K562 (cell line): Measurements from ENCODE around the gene DAPK1. TPM values are rescaled to one million over a fixed set of nuclear protein-coding genes. Genes with fewer than 3 reads are reported as not detected.

Experiments
- BRF1 ChIP-seq: IDR thresholded peaks from 3 replicates; pipeline ENCODE4 v1.6.1; 2011; ENCODE audit warnings: borderline replicate concordance, mild to moderate bottlenecking; ENCODE audit not compliant: insufficient read length; ENCODE audit errors: extremely low read depth
- CBFA2T3 ChIP-seq: fragments of 450-650 bp; IDR thresholded peaks from 2 replicates; pipeline ENCODE4 v1.6.1; 2017
- FOS ChIP-seq: IDR thresholded peaks from 3 replicates; pipeline ENCODE4 v1.6.1; 2011; ENCODE audit not compliant: insufficient read length; ENCODE audit errors: extremely low read depth
- ILK ChIP-seq: fragments of 450-650 bp; IDR thresholded peaks from 2 replicates; pipeline ENCODE4 v1.6.1; 2016; ENCODE audit warnings: missing genetic modification characterization, low read depth, mild to moderate bottlenecking, missing compliant biosample characterization, moderate library complexity, borderline replicate concordance
- KDM2B ChIP-seq: fragments of 250-450 bp; sonication (Bioruptor Pico); IDR thresholded peaks from 2 replicates; pipeline ENCODE4 v1.8.0; 2021; ENCODE audit warnings: mild to moderate bottlenecking, moderate library complexity
- L3MBTL2 ChIP-seq: fragments of 450-650 bp; IDR thresholded peaks from 2 replicates; pipeline ENCODE4 v1.6.1; 2016; ENCODE audit warnings: mild to moderate bottlenecking, moderate library complexity
- NFRKB ChIP-seq: fragments of 450-650 bp; IDR thresholded peaks from 2 replicates; pipeline ENCODE4 v1.6.1; 2016; ENCODE audit warnings: low read depth
- SMARCA5 ChIP-seq: fragments of 450-650 bp; IDR thresholded peaks from 2 replicates; pipeline ENCODE4 v1.6.1; 2016
- STAT5A ChIP-seq: IDR thresholded peaks from 2 replicates; pipeline ENCODE4 v1.6.1; 2012; ENCODE audit warnings: low read length, inconsistent platforms, borderline replicate concordance
- TOE1 ChIP-seq, 2 experiments: fragments of 450-650 bp in 1 of 2; sonication (generic) in 1 of 2; formaldehyde crosslinking in 1 of 2; IDR thresholded peaks; 2 replicates each; pipeline versions ENCODE4 v1.7.1 to v1.8.0; 2016 to 2022; ENCODE audit warnings: borderline replicate concordance in 2 of 2, mild to moderate bottlenecking in 2 of 2, antibody characterized with exemption in 1 of 2, inconsistent platforms in 1 of 2, low read depth in 1 of 2, missing genetic modification reagents in 1 of 2, moderate library complexity in 1 of 2
- ZNF239 ChIP-seq: fragments of 250-450 bp; sonication (Bioruptor Pico); IDR thresholded peaks from 2 replicates; pipeline ENCODE4 v1.4.0; 2020; ENCODE audit warnings: mild to moderate bottlenecking
- ZNF589 ChIP-seq: fragments of 200-800 bp; sonication (Bioruptor generic); IDR thresholded peaks from 2 replicates; pipeline ENCODE4 v1.6.1; 2016; ENCODE audit warnings: low read depth, missing genetic modification characterization, missing compliant biosample characterization
- ZNF644 ChIP-seq: fragments of 200-800 bp; sonication (Bioruptor generic); IDR thresholded peaks from 2 replicates; pipeline ENCODE4 v1.6.1; 2016; ENCODE audit warnings: low read depth, missing genetic modification characterization, missing compliant biosample characterization
- ZNF668 ChIP-seq: fragments of 250-450 bp; sonication (Bioruptor Pico); IDR thresholded peaks from 2 replicates; pipeline ENCODE4 v1.8.0; 2022; ENCODE audit warnings: mild to moderate bottlenecking, inconsistent platforms
- polyA plus RNA-seq, 8 experiments: library from polyadenylated mRNA; depleted of rRNA in 4 of 8; stranded (reverse) in 5 of 8; unstranded in 3 of 8; fragments of >200 nt; fragmentation: Nextera tagmentation in 2 of 8; fragmentation: Illumina TruSeq in 1 of 8; extraction: Ambion mirVana in 2 of 8; extraction: Trizol in 1 of 8; gene quantifications; 2 replicates each; pipeline versions ENCODE4 v1.2.1 to v1.2.3, GENCODE V29; 2011 to 2014; ENCODE audit warnings: inconsistent platforms in 1 of 8, missing spikeins in 1 of 8
- total RNA-seq, 7 experiments: library from RNA; depleted of rRNA in 6 of 7; stranded (reverse); fragments of >200 nt in 6 of 7; fragmentation: Illumina TruSeq in 2 of 7; extraction: Trizol in 2 of 7; gene quantifications; 2 replicates each; pipeline versions ENCODE4 v1.2.1 to v1.2.3, GENCODE V29; 2011 to 2021; ENCODE audit warnings: low replicate concordance in 1 of 7
- TF ChIP-seq, protein P1 (sequence below): fragments of 250-450 bp; sonication (Bioruptor Pico); IDR thresholded peaks from 2 replicates; pipeline ENCODE4 v1.8.0; 2022; ENCODE audit warnings: inconsistent platforms, mild to moderate bottlenecking, moderate library complexity, borderline replicate concordance
- TF ChIP-seq, protein P2 (sequence below): fragments of 200-600 bp; sonication (generic); IDR thresholded peaks from one replicate; pipeline ENCODE4 v1.6.1; 2012; ENCODE audit warnings: mild to moderate bottlenecking, low read depth, low read length, inconsistent platforms

Gene DAPK1
- total and polyA plus RNA-seq, 9 of the 15 experiments (the other 6 are each of a cell fraction or from before 2014, with no cell fraction given) = 1.7 to 26.4 (median 15.8) TPM

DNA sequence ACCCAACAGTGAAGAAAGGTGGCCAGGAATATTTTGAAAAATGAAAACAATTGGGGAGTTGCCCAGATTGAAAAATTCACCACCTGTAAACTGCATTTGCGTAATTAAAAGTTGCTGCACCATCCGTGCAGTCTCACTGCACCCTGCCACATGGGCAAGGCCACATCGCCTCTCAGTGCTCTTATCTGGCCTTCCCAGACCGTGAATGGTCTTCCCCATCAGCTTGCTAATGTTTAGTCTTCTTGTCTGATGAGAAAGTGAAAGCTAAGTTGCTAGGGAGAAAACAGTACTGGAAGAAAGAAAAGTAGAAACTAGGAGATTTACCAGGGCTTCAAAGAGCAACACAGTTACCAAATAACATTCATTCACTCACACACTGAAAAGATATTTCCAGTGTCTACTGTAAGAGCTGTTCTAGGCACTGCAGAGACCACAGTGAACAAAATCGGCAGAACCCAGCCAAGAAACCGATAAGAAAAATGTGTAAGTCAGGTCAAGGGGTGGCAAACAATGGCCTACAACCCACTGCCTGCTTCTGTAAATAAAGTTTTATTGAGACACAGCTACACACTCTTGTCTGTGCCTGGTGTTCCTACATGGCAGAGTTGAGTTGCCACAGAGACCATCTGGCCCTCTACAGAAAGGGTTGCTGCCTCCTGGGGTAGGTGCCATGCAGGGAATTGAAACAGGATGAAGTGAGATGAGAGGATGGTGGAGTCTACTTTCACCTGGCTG, 177.1 kb downstream of the DAPK1 start (continued):
- TF ChIP-seq TOE1 (IDR thresholded peaks at IDR 0.05; ENCODE audit: borderline replicate concordance) (no peak), TOE1 (CRISPR knock-in tag; IDR thresholded peaks at IDR 0.05; ENCODE audit: borderline replicate concordance, low read depth) (no peak), CBFA2T3 (peak; percentile 91), ILK (tag) (no peak), FOS (no peak), BRF1 (no peak), ZNF589 (CRISPR knock-in tag) (no peak), NFRKB (0 out of 2 replicates have a peak, but pooled peaks have one; percentile 42), ZNF668 (no peak), STAT5A (peak; percentile 63), SMARCA5 (no peak), L3MBTL2 (0 out of 2 replicates have a peak, but pooled peaks have one; percentile 36), KDM2B (CRISPR knock-in tag) (no peak), ZNF239 (CRISPR knock-in tag) (no peak), ZNF644 (tag) (no peak)
- TF ChIP-seq, protein P1, sequence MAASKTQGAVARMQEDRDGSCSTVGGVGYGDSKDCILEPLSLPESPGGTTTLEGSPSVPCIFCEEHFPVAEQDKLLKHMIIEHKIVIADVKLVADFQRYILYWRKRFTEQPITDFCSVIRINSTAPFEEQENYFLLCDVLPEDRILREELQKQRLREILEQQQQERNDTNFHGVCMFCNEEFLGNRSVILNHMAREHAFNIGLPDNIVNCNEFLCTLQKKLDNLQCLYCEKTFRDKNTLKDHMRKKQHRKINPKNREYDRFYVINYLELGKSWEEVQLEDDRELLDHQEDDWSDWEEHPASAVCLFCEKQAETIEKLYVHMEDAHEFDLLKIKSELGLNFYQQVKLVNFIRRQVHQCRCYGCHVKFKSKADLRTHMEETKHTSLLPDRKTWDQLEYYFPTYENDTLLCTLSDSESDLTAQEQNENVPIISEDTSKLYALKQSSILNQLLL (CRISPR knock-in tag) = no peak
- TF ChIP-seq, protein P2, sequence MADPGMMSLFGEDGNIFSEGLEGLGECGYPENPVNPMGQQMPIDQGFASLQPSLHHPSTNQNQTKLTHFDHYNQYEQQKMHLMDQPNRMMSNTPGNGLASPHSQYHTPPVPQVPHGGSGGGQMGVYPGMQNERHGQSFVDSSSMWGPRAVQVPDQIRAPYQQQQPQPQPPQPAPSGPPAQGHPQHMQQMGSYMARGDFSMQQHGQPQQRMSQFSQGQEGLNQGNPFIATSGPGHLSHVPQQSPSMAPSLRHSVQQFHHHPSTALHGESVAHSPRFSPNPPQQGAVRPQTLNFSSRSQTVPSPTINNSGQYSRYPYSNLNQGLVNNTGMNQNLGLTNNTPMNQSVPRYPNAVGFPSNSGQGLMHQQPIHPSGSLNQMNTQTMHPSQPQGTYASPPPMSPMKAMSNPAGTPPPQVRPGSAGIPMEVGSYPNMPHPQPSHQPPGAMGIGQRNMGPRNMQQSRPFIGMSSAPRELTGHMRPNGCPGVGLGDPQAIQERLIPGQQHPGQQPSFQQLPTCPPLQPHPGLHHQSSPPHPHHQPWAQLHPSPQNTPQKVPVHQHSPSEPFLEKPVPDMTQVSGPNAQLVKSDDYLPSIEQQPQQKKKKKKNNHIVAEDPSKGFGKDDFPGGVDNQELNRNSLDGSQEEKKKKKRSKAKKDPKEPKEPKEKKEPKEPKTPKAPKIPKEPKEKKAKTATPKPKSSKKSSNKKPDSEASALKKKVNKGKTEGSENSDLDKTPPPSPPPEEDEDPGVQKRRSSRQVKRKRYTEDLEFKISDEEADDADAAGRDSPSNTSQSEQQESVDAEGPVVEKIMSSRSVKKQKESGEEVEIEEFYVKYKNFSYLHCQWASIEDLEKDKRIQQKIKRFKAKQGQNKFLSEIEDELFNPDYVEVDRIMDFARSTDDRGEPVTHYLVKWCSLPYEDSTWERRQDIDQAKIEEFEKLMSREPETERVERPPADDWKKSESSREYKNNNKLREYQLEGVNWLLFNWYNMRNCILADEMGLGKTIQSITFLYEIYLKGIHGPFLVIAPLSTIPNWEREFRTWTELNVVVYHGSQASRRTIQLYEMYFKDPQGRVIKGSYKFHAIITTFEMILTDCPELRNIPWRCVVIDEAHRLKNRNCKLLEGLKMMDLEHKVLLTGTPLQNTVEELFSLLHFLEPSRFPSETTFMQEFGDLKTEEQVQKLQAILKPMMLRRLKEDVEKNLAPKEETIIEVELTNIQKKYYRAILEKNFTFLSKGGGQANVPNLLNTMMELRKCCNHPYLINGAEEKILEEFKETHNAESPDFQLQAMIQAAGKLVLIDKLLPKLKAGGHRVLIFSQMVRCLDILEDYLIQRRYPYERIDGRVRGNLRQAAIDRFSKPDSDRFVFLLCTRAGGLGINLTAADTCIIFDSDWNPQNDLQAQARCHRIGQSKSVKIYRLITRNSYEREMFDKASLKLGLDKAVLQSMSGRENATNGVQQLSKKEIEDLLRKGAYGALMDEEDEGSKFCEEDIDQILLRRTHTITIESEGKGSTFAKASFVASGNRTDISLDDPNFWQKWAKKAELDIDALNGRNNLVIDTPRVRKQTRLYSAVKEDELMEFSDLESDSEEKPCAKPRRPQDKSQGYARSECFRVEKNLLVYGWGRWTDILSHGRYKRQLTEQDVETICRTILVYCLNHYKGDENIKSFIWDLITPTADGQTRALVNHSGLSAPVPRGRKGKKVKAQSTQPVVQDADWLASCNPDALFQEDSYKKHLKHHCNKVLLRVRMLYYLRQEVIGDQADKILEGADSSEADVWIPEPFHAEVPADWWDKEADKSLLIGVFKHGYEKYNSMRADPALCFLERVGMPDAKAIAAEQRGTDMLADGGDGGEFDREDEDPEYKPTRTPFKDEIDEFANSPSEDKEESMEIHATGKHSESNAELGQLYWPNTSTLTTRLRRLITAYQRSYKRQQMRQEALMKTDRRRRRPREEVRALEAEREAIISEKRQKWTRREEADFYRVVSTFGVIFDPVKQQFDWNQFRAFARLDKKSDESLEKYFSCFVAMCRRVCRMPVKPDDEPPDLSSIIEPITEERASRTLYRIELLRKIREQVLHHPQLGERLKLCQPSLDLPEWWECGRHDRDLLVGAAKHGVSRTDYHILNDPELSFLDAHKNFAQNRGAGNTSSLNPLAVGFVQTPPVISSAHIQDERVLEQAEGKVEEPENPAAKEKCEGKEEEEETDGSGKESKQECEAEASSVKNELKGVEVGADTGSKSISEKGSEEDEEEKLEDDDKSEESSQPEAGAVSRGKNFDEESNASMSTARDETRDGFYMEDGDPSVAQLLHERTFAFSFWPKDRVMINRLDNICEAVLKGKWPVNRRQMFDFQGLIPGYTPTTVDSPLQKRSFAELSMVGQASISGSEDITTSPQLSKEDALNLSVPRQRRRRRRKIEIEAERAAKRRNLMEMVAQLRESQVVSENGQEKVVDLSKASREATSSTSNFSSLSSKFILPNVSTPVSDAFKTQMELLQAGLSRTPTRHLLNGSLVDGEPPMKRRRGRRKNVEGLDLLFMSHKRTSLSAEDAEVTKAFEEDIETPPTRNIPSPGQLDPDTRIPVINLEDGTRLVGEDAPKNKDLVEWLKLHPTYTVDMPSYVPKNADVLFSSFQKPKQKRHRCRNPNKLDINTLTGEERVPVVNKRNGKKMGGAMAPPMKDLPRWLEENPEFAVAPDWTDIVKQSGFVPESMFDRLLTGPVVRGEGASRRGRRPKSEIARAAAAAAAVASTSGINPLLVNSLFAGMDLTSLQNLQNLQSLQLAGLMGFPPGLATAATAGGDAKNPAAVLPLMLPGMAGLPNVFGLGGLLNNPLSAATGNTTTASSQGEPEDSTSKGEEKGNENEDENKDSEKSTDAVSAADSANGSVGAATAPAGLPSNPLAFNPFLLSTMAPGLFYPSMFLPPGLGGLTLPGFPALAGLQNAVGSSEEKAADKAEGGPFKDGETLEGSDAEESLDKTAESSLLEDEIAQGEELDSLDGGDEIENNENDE = no peak
